GM20000 (cell line): ENCODE results near the gene NOTCH2.

Experiments
- DNase-seq: peaks from one replicate; pipeline ENCODE4 v3.0.0; 2012; ENCODE audit warnings: low spot score
- CTCF ChIP-seq: IDR thresholded peaks from 2 replicates; pipeline ENCODE4 v1.5.1; 2012; ENCODE audit warnings: mild to moderate bottlenecking, control low read depth; ENCODE audit errors: extremely low read depth, missing control alignments

NOTCH2 gene

DNA sequence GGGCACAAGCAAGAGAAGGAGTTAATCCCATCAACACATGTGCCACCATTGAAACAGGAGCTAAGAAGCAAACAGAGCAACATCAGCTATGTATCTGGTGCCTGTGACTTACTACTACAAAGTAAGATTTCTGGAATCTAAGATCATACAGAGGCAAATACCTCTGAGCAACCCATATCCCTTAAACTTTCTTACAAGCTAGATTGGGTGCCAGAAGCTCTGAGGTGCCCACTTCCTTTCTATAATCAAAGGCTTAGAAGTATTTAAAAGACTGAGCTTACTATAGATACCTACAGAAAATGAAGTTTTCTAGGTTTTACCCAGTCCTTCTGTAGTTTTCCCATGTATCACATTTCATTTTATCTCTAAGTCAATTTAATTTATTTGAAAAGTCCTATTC is 128.8 kb downstream of the NOTCH2 start:
- DNase-seq: no peak
- TF ChIP-seq CTCF: no peak

GRCh38 chr1:119937198-119937597 is 132.3 kb downstream of the NOTCH2 start:
- TF ChIP-seq CTCF: no peak
- no peak for DNase-seq

- no peak for TF ChIP-seq CTCF
- DNase-seq: no peak
These were observed 133.5 kb downstream of the NOTCH2 start for GRCh38 chr1:119935915-119936314.

GRCh38 chr1:119935373-119935772 is 134.1 kb downstream of the NOTCH2 start:
- TF ChIP-seq CTCF: no peak
- DNase-seq: no peak

DNA sequence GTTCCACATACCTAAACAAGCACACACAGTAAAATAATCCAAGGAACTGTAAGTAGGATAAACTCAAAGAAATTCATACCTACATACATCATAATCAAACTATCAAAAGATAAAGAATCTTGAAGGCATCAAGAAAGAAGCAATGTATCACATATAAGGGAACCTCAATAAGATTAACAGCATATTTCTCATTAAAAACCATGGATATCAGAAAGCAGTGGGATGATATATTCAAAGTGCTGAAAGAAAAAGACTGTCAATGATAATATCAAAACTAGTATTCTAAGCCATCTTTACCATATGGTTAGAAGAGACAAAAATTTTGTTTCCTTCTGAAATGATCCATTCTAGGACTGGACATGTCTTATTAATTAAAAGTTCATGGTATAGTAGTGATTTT is 136.1 kb downstream of the NOTCH2 start:
- DNase-seq: no peak
- TF ChIP-seq CTCF: no peak

DNA sequence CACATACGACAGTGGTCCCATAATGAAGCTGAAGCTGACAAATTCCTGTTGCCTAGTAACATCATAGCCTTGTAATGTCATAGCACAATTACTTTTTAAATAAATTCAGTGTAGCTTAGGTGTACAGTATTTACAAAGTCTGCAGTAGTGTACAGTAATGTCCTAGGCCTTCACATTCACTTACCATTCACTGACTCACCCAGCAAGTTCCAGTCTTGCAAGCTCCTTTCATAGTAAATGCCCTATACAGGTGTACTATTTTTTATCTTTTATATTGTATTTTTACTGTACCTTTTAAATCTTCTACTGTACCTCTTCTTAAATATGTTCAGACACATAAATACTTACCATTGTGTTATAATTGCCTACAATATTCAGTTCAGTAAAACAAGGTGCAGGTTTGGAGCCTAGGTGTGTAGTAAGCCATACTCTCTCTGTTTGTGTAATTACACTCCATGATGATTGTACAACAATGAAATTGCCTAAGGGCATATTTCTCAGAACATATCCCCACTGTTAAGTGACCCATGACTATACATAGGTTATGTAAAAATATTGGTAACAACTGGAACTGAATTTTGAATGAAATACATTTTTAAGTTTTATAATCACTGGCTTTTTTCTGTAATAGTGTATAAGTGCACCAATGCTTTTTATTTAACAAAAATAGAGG is 139.7 kb downstream of the NOTCH2 start:
- no peak for TF ChIP-seq CTCF
- DNase-seq: no peak

- no peak for DNase-seq
- TF ChIP-seq CTCF: no peak
These were observed 142.9 kb downstream of the NOTCH2 start for GRCh38 chr1:119926553-119926952.
